Fibroblast of lung (primary cell): Measurements from ENCODE around the gene TSPOAP1.

Experiments
- EZH2 ChIP-seq: IDR thresholded peaks from 2 replicates; pipeline ENCODE4 v1.5.1; 2012; ENCODE audit warnings: low read length, control low read depth, mild to moderate bottlenecking; ENCODE audit errors: missing control alignments
- TF ChIP-seq, protein P1 (sequence below), 2 donors: IDR thresholded peaks in 1 of 2; conservative IDR thresholded peaks in 1 of 2; 1 replicate in 1 of 2; 2 replicates in 1 of 2; pipeline ENCODE4 v1.5.1; 2011 to 2012; ENCODE audit warnings: low read length in 2 of 2, control low read depth in 1 of 2, inconsistent platforms in 1 of 2, low read depth in 1 of 2, mild to moderate bottlenecking in 1 of 2

- TF ChIP-seq, protein P1, sequence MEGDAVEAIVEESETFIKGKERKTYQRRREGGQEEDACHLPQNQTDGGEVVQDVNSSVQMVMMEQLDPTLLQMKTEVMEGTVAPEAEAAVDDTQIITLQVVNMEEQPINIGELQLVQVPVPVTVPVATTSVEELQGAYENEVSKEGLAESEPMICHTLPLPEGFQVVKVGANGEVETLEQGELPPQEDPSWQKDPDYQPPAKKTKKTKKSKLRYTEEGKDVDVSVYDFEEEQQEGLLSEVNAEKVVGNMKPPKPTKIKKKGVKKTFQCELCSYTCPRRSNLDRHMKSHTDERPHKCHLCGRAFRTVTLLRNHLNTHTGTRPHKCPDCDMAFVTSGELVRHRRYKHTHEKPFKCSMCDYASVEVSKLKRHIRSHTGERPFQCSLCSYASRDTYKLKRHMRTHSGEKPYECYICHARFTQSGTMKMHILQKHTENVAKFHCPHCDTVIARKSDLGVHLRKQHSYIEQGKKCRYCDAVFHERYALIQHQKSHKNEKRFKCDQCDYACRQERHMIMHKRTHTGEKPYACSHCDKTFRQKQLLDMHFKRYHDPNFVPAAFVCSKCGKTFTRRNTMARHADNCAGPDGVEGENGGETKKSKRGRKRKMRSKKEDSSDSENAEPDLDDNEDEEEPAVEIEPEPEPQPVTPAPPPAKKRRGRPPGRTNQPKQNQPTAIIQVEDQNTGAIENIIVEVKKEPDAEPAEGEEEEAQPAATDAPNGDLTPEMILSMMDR (conservative IDR thresholded peaks at IDR 0.05 in 1 of 2, IDR thresholded peaks at IDR 0.05 in 1 of 2; ENCODE audit: low read depth in 1 of 2, low read length in 2 of 2): no peak
- TF ChIP-seq EZH2: no peak
Measured at GRCh38 chr17:58313815-58314705, 14.5 kb downstream of the TSPOAP1 start.
